HG03558 (cell line): ENCODE data around the gene RHOH.

Experiments used
- ATAC-seq: cut with Tn5 transposase; IDR thresholded peaks from one replicate; pipeline ENCODE4 v1.9.1; 2021; ENCODE audit warnings: moderate number of reproducible peaks; ENCODE audit not compliant: unreplicated experiment; ENCODE audit errors: extremely low read depth

The RHOH gene

GRCh38 chr4:40186665-40187014 is 10.2 kb upstream of the RHOH start:
- ATAC-seq = no peak

GRCh38 chr4:40187386-40187906 is 9.4 kb upstream of the RHOH start:
- no peak for ATAC-seq

GRCh38 chr4:40190019-40190418 is 6.8 kb upstream of the RHOH start:
- ATAC-seq = no peak

GRCh38 chr4:40190465-40190864 is 6.4 kb upstream of the RHOH start:
- no peak for ATAC-seq

GRCh38 chr4:40190880-40191815 is 5.7 kb upstream of the RHOH start:
- ATAC-seq = no peak

- ATAC-seq = peak; percentile 29
These were observed 4.5 kb upstream of the RHOH start for GRCh38 chr4:40192114-40193015.

- ATAC-seq = peak; percentile 16
These were observed 3.7 kb upstream of the RHOH start for GRCh38 chr4:40193016-40193571.

GRCh38 chr4:40193578-40193977 is 3.3 kb upstream of the RHOH start:
- ATAC-seq = no peak

GRCh38 chr4:40194602-40195161 is 2.1 kb upstream of the RHOH start:
- no peak for ATAC-seq

GRCh38 chr4:40195182-40196177 is 1.4 kb upstream of the RHOH start:
- ATAC-seq = no peak

GRCh38 chr4:40196272-40196671 is 559 bp upstream of the RHOH start:
- ATAC-seq = no peak

GRCh38 chr4:40197879-40198689 is 1.3 kb downstream of the RHOH start:
- no peak for ATAC-seq

GRCh38 chr4:40199179-40199670 is 2.4 kb downstream of the RHOH start:
- ATAC-seq = no peak

- peak; percentile 41 for ATAC-seq
These were observed 3.4 kb downstream of the RHOH start for GRCh38 chr4:40199999-40200874.

- no peak for ATAC-seq
These were observed 4.3 kb downstream of the RHOH start for GRCh38 chr4:40200875-40201801.

- no peak for ATAC-seq
These were observed 5.1 kb downstream of the RHOH start for GRCh38 chr4:40201898-40202297.
